GM19395 (cell line): ENCODE data around the gene CSNK1G1.
"Not testable (repeated sequence)": the region's sequence is repeated elsewhere in the genome, so short reads cannot be mapped to it uniquely, and the experiment has no call there.

Source experiments
- ATAC-seq: cut with Tn5 transposase; IDR thresholded peaks from one replicate; pipeline ENCODE4 v1.9.1; 2021; ENCODE audit warnings: mild to moderate bottlenecking, moderate library complexity; ENCODE audit not compliant: unreplicated experiment

Gene CSNK1G1

GRCh38 chr15:64351265-64351664 is 4.7 kb downstream of the CSNK1G1 start:
- ATAC-seq, result no peak

- no peak for ATAC-seq
Observed at GRCh38 chr15:64349375-64349774, 6.6 kb downstream of the CSNK1G1 start.

- ATAC-seq, result no peak
Observed at GRCh38 chr15:64348455-64348854, 7.5 kb downstream of the CSNK1G1 start.

GRCh38 chr15:64346242-64346641 is 9.7 kb downstream of the CSNK1G1 start:
- not testable (repeated sequence) for ATAC-seq

GRCh38 chr15:64344651-64345294 is 11.2 kb downstream of the CSNK1G1 start:
- ATAC-seq, result no peak

GRCh38 chr15:64343841-64344240 is 12.1 kb downstream of the CSNK1G1 start:
- ATAC-seq, result no peak

- no peak for ATAC-seq
Observed at GRCh38 chr15:64343222-64343621, 12.8 kb downstream of the CSNK1G1 start.

- ATAC-seq, result no peak
Observed at GRCh38 chr15:64341961-64342360, 14.0 kb downstream of the CSNK1G1 start.

GRCh38 chr15:64340355-64340754 is 15.6 kb downstream of the CSNK1G1 start:
- no peak for ATAC-seq

- ATAC-seq, result no peak
Observed at GRCh38 chr15:64337761-64338160, 18.2 kb downstream of the CSNK1G1 start.

- ATAC-seq, result no peak
Observed at GRCh38 chr15:64333986-64334929, 21.7 kb downstream of the CSNK1G1 start.

GRCh38 chr15:64333516-64333915 is 22.5 kb downstream of the CSNK1G1 start:
- ATAC-seq, result no peak

- ATAC-seq, result not testable (repeated sequence)
Observed at GRCh38 chr15:64331668-64332067, 24.3 kb downstream of the CSNK1G1 start.

GRCh38 chr15:64326975-64327374 is 29.0 kb downstream of the CSNK1G1 start:
- ATAC-seq, result not testable (repeated sequence)

- not testable (repeated sequence) for ATAC-seq
Observed at GRCh38 chr15:64326458-64326857, 29.5 kb downstream of the CSNK1G1 start.

GRCh38 chr15:64324165-64324877 is 31.7 kb downstream of the CSNK1G1 start:
- ATAC-seq, result no peak

- ATAC-seq, result no peak
Observed at GRCh38 chr15:64315216-64315615, 40.8 kb downstream of the CSNK1G1 start.

GRCh38 chr15:64314456-64314855 is 41.5 kb downstream of the CSNK1G1 start:
- ATAC-seq, result no peak

GRCh38 chr15:64311566-64311965 is 44.4 kb downstream of the CSNK1G1 start:
- ATAC-seq, result no peak

GRCh38 chr15:64310036-64310435 is 45.9 kb downstream of the CSNK1G1 start:
- ATAC-seq, result no peak

- ATAC-seq, result no peak
Observed at GRCh38 chr15:64305261-64305660, 50.7 kb downstream of the CSNK1G1 start.
